Thoracic aorta (tissue), 2 donors: Measurements from ENCODE around the gene EIPR1. TPM values are rescaled to one million over a fixed set of nuclear protein-coding genes. Genes with fewer than 3 reads are reported as not detected.

Experiments used
- ATAC-seq: fragments of 150-250 bp; one replicate; pipeline ENCODE4 v1.8.0; 2017; ENCODE audit warnings: low read depth; ENCODE audit not compliant: insufficient number of reproducible peaks, low FRiP score
- DNase-seq: peaks from one replicate; pipeline ENCODE4 v3.0.0-alpha.2; 2020; ENCODE audit warnings: low spot score
- H3K27ac ChIP-seq, 2 donors: fragments of 200-600 bp; sonication (generic); 1 replicate in 1 of 2; 2 replicates in 1 of 2; pipeline ENCODE4 v1.5.1; 2016; ENCODE audit warnings: mild to moderate bottlenecking in 2 of 2, moderate library complexity in 2 of 2
- H3K27me3 ChIP-seq: fragments of 200-600 bp; sonication (generic); replicated peaks from 2 replicates; pipeline ENCODE4 v1.6.0; 2016; ENCODE audit warnings: mild to moderate bottlenecking; ENCODE audit not compliant: insufficient read depth
- H3K36me3 ChIP-seq: fragments of 200-600 bp; sonication (generic); one replicate; pipeline ENCODE4 v1.5.1; 2016
- H3K4me1 ChIP-seq, 2 donors: fragments of 200-600 bp; sonication (generic); 1 replicate in 1 of 2; 2 replicates in 1 of 2; pipeline versions ENCODE4 v1.5.1 to v1.6.0; 2016; ENCODE audit warnings: low read depth in 2 of 2, mild to moderate bottlenecking in 1 of 2; ENCODE audit not compliant: control insufficient read depth in 1 of 2
- H3K4me3 ChIP-seq: fragments of 200-600 bp; sonication (generic); 2 replicates; pipeline ENCODE4 v1.5.1; 2016; ENCODE audit warnings: mild to moderate bottlenecking
- H3K9me3 ChIP-seq: fragments of 200-600 bp; sonication (generic); 2 replicates; pipeline ENCODE4 v1.5.1; 2016
- total RNA-seq, 2 donors: library from RNA; depleted of rRNA; stranded (reverse); fragments of >200 nt; gene quantifications; one replicate each; pipeline versions ENCODE4 v1.1.0 to v1.2.3, GENCODE V29; 2016
- TF ChIP-seq, protein P1 (sequence below): fragments of 200-600 bp; sonication (generic); IDR thresholded peaks from one replicate; pipeline ENCODE4 v1.5.1; 2019; ENCODE audit warnings: antibody characterized with exemption

EIPR1 gene
- total RNA-seq, 2 donors from 2014 or later: 17.9 to 40.6 TPM

DNA sequence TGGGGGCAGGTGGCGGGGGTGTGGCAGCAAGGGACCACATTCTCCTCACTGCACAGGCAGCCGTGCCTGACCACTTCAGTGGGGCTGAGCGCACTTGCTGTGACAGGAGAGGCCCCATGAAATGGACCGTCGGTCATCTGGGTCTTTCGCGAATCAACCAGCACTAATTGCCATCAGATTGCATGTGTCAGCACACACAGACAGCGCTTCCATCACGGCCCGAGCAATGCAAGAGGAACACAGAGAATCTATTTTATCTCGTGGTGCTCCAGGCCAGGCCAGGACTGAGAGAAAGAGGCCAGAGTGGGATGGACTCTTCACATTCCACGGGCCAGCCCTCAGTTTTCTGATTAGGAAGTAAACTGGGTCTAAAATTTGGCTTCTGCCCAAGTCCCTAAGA lies 87.0 kb downstream of the EIPR1 start:
- DNase-seq (no peak), ATAC-seq (no peak)
- Histone ChIP-seq H3K27ac (no peak overlapping the region), H3K9me3 (no peaks in the 10 kb centered on the region), H3K36me3 (no peaks in the 10 kb centered on the region), H3K27me3 (no peaks in the 10 kb centered on the region), H3K4me1 (no peaks in the 10 kb centered on the region), H3K4me3 (no peak overlapping the region)
- TF ChIP-seq, protein P1, sequence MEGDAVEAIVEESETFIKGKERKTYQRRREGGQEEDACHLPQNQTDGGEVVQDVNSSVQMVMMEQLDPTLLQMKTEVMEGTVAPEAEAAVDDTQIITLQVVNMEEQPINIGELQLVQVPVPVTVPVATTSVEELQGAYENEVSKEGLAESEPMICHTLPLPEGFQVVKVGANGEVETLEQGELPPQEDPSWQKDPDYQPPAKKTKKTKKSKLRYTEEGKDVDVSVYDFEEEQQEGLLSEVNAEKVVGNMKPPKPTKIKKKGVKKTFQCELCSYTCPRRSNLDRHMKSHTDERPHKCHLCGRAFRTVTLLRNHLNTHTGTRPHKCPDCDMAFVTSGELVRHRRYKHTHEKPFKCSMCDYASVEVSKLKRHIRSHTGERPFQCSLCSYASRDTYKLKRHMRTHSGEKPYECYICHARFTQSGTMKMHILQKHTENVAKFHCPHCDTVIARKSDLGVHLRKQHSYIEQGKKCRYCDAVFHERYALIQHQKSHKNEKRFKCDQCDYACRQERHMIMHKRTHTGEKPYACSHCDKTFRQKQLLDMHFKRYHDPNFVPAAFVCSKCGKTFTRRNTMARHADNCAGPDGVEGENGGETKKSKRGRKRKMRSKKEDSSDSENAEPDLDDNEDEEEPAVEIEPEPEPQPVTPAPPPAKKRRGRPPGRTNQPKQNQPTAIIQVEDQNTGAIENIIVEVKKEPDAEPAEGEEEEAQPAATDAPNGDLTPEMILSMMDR: no peak

DNA sequence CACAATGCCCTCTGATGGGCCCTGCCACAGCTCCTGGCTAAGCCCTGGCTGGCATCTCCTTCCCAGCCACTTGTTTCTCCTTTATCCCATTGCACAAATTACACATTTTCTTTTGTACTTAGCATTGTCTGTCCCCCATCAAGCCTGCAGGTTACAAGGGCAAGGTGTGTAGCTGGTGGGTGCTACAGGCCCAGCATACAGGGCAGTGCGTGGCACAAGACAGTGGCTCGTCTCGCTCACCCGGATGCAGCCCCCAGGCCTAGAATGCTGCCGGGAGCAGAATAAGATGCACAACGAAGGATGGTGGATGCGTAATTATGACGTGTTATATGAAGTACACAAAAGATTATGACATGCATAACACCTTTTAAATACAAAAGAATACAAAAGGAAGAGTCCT lies 87.6 kb downstream of the EIPR1 start:
- no peak for DNase-seq
- H3K9me3 ChIP-seq: no peaks in the 10 kb centered on the region
- ATAC-seq: no peak
- no peak overlapping the region for H3K27ac ChIP-seq
- H3K36me3 ChIP-seq: no peaks in the 10 kb centered on the region
- H3K27me3 ChIP-seq: no peaks in the 10 kb centered on the region
- TF ChIP-seq, protein P1: no peak
- no peak overlapping the region for H3K4me3 ChIP-seq
- H3K4me1 ChIP-seq: no peaks in the 10 kb centered on the region

DNA sequence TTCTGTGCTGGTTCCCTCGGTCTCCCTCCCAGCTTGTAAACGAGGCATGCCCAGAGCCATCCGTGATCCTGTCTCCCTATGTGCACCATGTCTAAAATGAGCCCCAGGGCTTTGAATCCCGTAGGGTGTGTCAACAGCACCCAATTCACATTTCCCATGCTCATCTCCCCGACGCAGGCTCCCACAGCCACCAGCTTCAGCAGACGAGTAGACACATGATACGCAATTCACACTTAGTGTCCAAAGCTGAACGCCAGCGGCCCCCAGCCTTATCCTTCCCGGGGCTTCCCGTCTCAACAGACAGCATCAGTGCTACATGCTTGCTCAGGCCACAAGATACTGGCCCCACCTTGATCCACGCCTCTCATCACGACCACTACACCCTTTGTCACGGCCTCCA lies 88.1 kb downstream of the EIPR1 start:
- Histone ChIP-seq H3K27ac (no peak overlapping the region), H3K4me3 (no peak overlapping the region), H3K9me3 (no peaks in the 10 kb centered on the region), H3K27me3 (no peaks in the 10 kb centered on the region), H3K4me1 (no peaks in the 10 kb centered on the region), H3K36me3 (no peaks in the 10 kb centered on the region)
- ATAC-seq (no peak), DNase-seq (no peak)
- TF ChIP-seq, protein P1: no peak

DNA sequence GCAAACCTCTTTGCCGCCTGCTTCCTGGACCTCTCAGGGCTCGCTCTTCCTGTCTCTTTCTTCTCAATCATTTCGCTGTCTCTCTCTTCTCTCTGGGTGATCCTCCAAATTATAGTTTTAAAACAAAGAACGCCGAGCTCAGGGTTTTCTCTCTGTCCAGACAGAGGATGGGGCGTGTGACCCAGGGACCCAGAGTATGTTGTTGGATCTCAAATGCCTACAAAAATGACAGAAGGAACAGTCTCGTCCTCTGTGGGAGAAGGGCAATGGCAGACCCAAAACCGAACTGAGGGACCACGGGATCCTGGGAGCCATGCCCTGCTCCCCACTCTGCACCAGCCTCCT lies 88.5 kb downstream of the EIPR1 start:
- no peaks in the 10 kb centered on the region for H3K36me3 ChIP-seq
- ATAC-seq: no peak
- no peaks in the 10 kb centered on the region for H3K9me3 ChIP-seq
- DNase-seq: no peak
- no peaks in the 10 kb centered on the region for H3K4me1 ChIP-seq
- TF ChIP-seq, protein P1: no peak
- no peaks in the 10 kb centered on the region for H3K27me3 ChIP-seq
- no peak overlapping the region for H3K4me3 ChIP-seq
- H3K27ac ChIP-seq: no peak overlapping the region

DNA sequence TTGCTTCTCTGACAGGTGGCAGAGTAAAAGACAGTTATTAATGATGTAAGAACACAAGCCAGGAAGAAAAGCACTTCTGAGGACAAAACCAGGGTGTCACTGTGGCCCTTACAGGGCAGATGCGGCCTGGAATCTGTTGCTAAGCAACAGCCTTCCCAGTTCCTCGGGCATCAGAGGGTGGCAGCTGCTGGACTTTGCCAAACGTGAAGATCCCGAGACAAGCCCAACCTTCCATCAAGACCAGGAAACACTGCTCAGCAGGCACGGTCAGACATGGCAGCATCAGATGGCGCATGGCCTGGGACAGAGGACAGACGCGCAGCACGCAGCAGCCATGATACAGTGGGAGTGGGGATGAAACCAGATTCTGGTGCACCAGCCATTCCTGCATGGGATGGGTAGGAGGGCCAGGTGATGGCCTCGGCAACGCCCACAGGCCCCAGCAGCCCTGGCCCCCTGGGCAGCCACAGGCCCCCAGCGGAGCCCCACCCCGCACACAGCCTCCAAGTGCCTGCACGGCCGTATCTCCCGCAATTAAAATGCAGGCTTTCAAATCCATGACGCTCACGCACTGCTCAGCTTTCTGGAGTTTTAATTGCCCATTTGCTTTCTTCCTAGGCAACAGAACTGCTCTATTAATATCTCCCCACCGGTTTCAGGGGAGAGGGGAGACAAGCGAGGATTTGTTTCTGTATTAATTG lies 89.0 kb downstream of the EIPR1 start:
- no peaks in the 10 kb centered on the region for H3K9me3 ChIP-seq

More for the DNA sequence above, 89.0 kb downstream of the EIPR1 start:
- no peak for DNase-seq
- TF ChIP-seq, protein P1: no peak
- no peaks in the 10 kb centered on the region for H3K36me3 ChIP-seq
- H3K4me1 ChIP-seq: no peaks in the 10 kb centered on the region
- H3K4me3 ChIP-seq: no peak overlapping the region
- H3K27ac ChIP-seq: no peak overlapping the region
- H3K27me3 ChIP-seq: no peaks in the 10 kb centered on the region
- no peak for ATAC-seq
